ENCODE results near the gene KRT82. TPM values are rescaled to one million over a fixed set of nuclear protein-coding genes. Genes with fewer than 3 reads are reported as not detected.

KRT82 gene
- total RNA-seq, 1 donor from 2014 or later, result not detected

GRCh38 chr12:52370926-52371608 is 35.1 kb downstream of the KRT82 start:
- TF ChIP-seq POLR2A (IDR thresholded peaks at IDR 0.05) (no peak), POLR2AphosphoS5 (IDR thresholded peaks at IDR 0.05; ENCODE audit: insufficient read depth in 1 of 2, low read depth in 1 of 2) (peak in 1 of 2 donors; percentile 55), CTCF (IDR thresholded peaks at IDR 0.05) (no peak)
- H3K9me3 ChIP-seq, result no peaks in the 10 kb centered on the region
- no peak overlapping the region for H3K4me3 ChIP-seq
- H3K27me3 ChIP-seq, result no peaks in the 10 kb centered on the region
- H3K4me1 ChIP-seq, result peaks cover 25% of the 10 kb centered on the region
- intact Hi-C loops (cut with DNase I), result loop anchor here (10.0 kb wide), 1 partner anchor 504 kb away; no protein-coding TSS in a partner anchor
- no peaks in the 10 kb centered on the region for H3K36me3 ChIP-seq
- peak overlapping the region; percentile 82 for H3K27ac ChIP-seq
- no peak for DNase-seq (ENCODE audit: extremely low spot score in 2 of 2)

GRCh38 chr12:52369809-52370208 is 36.3 kb downstream of the KRT82 start:
- no peaks in the 10 kb centered on the region for H3K36me3 ChIP-seq
- DNase-seq (ENCODE audit: extremely low spot score in 2 of 2), result no peak
- H3K27ac ChIP-seq, result no peak overlapping the region
- H3K27me3 ChIP-seq, result no peaks in the 10 kb centered on the region
- TF ChIP-seq POLR2AphosphoS5 (IDR thresholded peaks at IDR 0.05; ENCODE audit: insufficient read depth in 1 of 2, low read depth in 1 of 2) (no peak), CTCF (IDR thresholded peaks at IDR 0.05) (no peak), POLR2A (IDR thresholded peaks at IDR 0.05) (no peak)
- H3K4me1 ChIP-seq, result peaks cover 25% of the 10 kb centered on the region
- intact Hi-C loops (cut with DNase I), result loop anchor here (10.0 kb wide), 1 partner anchor 505 kb away; no protein-coding TSS in a partner anchor
- no peak overlapping the region for H3K4me3 ChIP-seq
- H3K9me3 ChIP-seq, result no peaks in the 10 kb centered on the region

GRCh38 chr12:52369211-52369610 is 36.9 kb downstream of the KRT82 start:
- peaks cover 25% of the 10 kb centered on the region for H3K4me1 ChIP-seq
- H3K9me3 ChIP-seq, result no peaks in the 10 kb centered on the region
- no peaks in the 10 kb centered on the region for H3K36me3 ChIP-seq
- H3K27me3 ChIP-seq, result no peaks in the 10 kb centered on the region
- no peak overlapping the region for H3K4me3 ChIP-seq
- TF ChIP-seq CTCF (IDR thresholded peaks at IDR 0.05), result no peak
- no peak for TF ChIP-seq POLR2A (IDR thresholded peaks at IDR 0.05)
- no peak for TF ChIP-seq POLR2AphosphoS5 (IDR thresholded peaks at IDR 0.05; ENCODE audit: insufficient read depth in 1 of 2, low read depth in 1 of 2)
- no peak for DNase-seq (ENCODE audit: extremely low spot score in 2 of 2)
- H3K27ac ChIP-seq, result no peak overlapping the region
- intact Hi-C loops (cut with DNase I), result no loop called here

- intact Hi-C loops (cut with DNase I), result no loop called here
- DNase-seq (ENCODE audit: extremely low spot score in 2 of 2), result no peak
- no peaks in the 10 kb centered on the region for H3K27me3 ChIP-seq
- no peak overlapping the region for H3K27ac ChIP-seq
- no peak for TF ChIP-seq POLR2AphosphoS5 (IDR thresholded peaks at IDR 0.05; ENCODE audit: insufficient read depth in 1 of 2, low read depth in 1 of 2)
- TF ChIP-seq POLR2A (IDR thresholded peaks at IDR 0.05), result no peak
- no peak for TF ChIP-seq CTCF (IDR thresholded peaks at IDR 0.05)
- H3K4me1 ChIP-seq, result peaks cover 25% of the 10 kb centered on the region
- H3K36me3 ChIP-seq, result no peaks in the 10 kb centered on the region
- no peak overlapping the region for H3K4me3 ChIP-seq
- no peaks in the 10 kb centered on the region for H3K9me3 ChIP-seq
Measured at GRCh38 chr12:52368508-52368907, 37.6 kb downstream of the KRT82 start.

- intact Hi-C loops (cut with DNase I), result no loop called here
- Histone ChIP-seq H3K9me3 (no peaks in the 10 kb centered on the region), H3K4me3 (no peak overlapping the region), H3K27ac (no peak overlapping the region), H3K36me3 (no peaks in the 10 kb centered on the region), H3K27me3 (no peaks in the 10 kb centered on the region), H3K4me1 (peaks cover 24% of the 10 kb centered on the region)
- no peak for TF ChIP-seq POLR2A (IDR thresholded peaks at IDR 0.05)
- no peak for TF ChIP-seq POLR2AphosphoS5 (IDR thresholded peaks at IDR 0.05; ENCODE audit: insufficient read depth in 1 of 2, low read depth in 1 of 2)
- no peak for TF ChIP-seq CTCF (IDR thresholded peaks at IDR 0.05)
- DNase-seq (ENCODE audit: extremely low spot score in 2 of 2), result no peak
Measured at GRCh38 chr12:52367876-52368275, 38.3 kb downstream of the KRT82 start.

All from vagina (tissue), 2 donors.